K562 (cell line): Measurements from ENCODE around the gene DISC1. TPM values are rescaled to one million over a fixed set of nuclear protein-coding genes. Genes with fewer than 3 reads are reported as not detected.
A peak's percentile ranks its signal among the peaks of the same experiment; 100 is the strongest.

Source experiments
- ATAC-seq: fragments of 200-7000 bp; cut with Tn5 transposase; 3 replicates; pipeline ENCODE4 v1.9.1; 2020; ENCODE audit warnings: moderate library complexity
- BruUV-seq: library from RNA; stranded (reverse); fragments of 400-500 nt; replicated peaks from 2 replicates; lab custom pipeline; 2021; lab: Mats Ljungman, UMichigan
- CTCF ChIA-PET: fragments of 300-600 bp; formaldehyde crosslinking; extraction: SDS; loops from one replicate; lab custom pipeline; 2021; ENCODE audit warnings: low intra/inter-chr PET ratio; lab: Yijun Ruan, JAX
- POLR2A ChIA-PET: fragments of 300-600, 350-650 bp; sonication (Branson Sonifier 250); formaldehyde crosslinking; extraction: SDS; loops from one replicate; lab custom pipeline; 2021; ENCODE audit warnings: antibody characterized with exemption, inconsistent platforms; lab: Yijun Ruan, JAX
- DNase-seq, 4 experiments: peaks; one replicate each; pipeline versions ENCODE4 v3.0.0 to v3.0.0-alpha.2; 2011 to 2018; ENCODE audit warnings: low spot score in 3 of 4, mixed read lengths in 3 of 4; ENCODE audit errors: extremely low read depth in 1 of 4
- FAIRE-seq: peaks from 2 replicates; lab custom pipeline; 2011; peaks lifted over from hg19 to GRCh38; lab: Jason Lieb, UNC
- H2AFZ ChIP-seq: 2 replicates; pipeline ENCODE4 v1.6.0; 2011; ENCODE audit warnings: low read depth, low read length, control low read depth, inconsistent platforms
- H3K27ac ChIP-seq: fragments of 200-600 bp; 3 replicates; pipeline ENCODE4 v1.8.0; 2011; ENCODE audit warnings: low read depth, mild to moderate bottlenecking, control low read depth, inconsistent platforms, low read length, moderate library complexity, mixed read lengths; ENCODE audit errors: extremely low read depth
- H3K27me3 ChIP-seq, 2 experiments: fragments of 300-600 bp in 1 of 2; 2 replicates in 1 of 2; 3 replicates in 1 of 2; pipeline versions ENCODE4 v1.6.0 to v1.8.0; 2011; ENCODE audit warnings: inconsistent platforms in 2 of 2, low read length in 2 of 2, mild to moderate bottlenecking in 1 of 2, mixed read lengths in 1 of 2, moderate library complexity in 1 of 2; ENCODE audit not compliant: control insufficient read depth in 2 of 2, insufficient read depth in 2 of 2
- H3K36me3 ChIP-seq: fragments of 300-600 bp; 3 replicates; pipeline ENCODE4 v1.8.0; 2011; ENCODE audit warnings: mild to moderate bottlenecking, low read length, inconsistent platforms; ENCODE audit not compliant: control insufficient read depth, insufficient read depth
- H3K4me1 ChIP-seq, 2 experiments: fragments of 200-600 bp in 1 of 2; replicated peaks in 1 of 2; 2 replicates in 1 of 2; 3 replicates in 1 of 2; pipeline versions ENCODE4 v1.5.1 to v1.8.0; 2011; ENCODE audit warnings: inconsistent platforms in 2 of 2, low read length in 2 of 2, mild to moderate bottlenecking in 1 of 2, mixed read lengths in 1 of 2, moderate library complexity in 1 of 2; ENCODE audit not compliant: control insufficient read depth in 2 of 2, insufficient read depth in 2 of 2
- H3K4me2 ChIP-seq: 2 replicates; pipeline ENCODE4 v1.6.1; 2011; ENCODE audit warnings: low read length, control low read depth, inconsistent platforms, mixed read lengths; ENCODE audit not compliant: insufficient read depth
- H3K4me3 ChIP-seq: fragments of 200-600 bp; sonication (generic), shearing (Covaris generic); 2 replicates; pipeline ENCODE4 v1.5.1; 2016; ENCODE audit warnings: control low read depth, inconsistent platforms
- H3K79me2 ChIP-seq: fragments of 200-600 bp; 3 replicates; pipeline ENCODE4 v1.8.0; 2011; ENCODE audit warnings: low read length, inconsistent platforms; ENCODE audit not compliant: control insufficient read depth, insufficient read depth
- H3K9ac ChIP-seq, 2 experiments: 2 replicates each; pipeline versions ENCODE4 v1.6.0 to v1.6.1; 2011; ENCODE audit warnings: low read depth in 2 of 2, low read length in 2 of 2, control low read depth in 1 of 2, inconsistent platforms in 1 of 2, mild to moderate bottlenecking in 1 of 2, mixed read lengths in 1 of 2; ENCODE audit not compliant: insufficient read depth in 1 of 2
- H3K9me1 ChIP-seq: one replicate; pipeline ENCODE4 v1.6.0; 2011; ENCODE audit warnings: inconsistent platforms, mild to moderate bottlenecking, low read length, moderate library complexity; ENCODE audit not compliant: control insufficient read depth, insufficient read depth
- H3K9me3 ChIP-seq: replicated peaks from 2 replicates; pipeline ENCODE4 v1.5.1; 2011; ENCODE audit warnings: low read depth, low read length, inconsistent platforms; ENCODE audit not compliant: control insufficient read depth, insufficient read depth
- H4K20me1 ChIP-seq: replicated peaks from 2 replicates; pipeline ENCODE4 v1.6.1; 2011; ENCODE audit warnings: low read length, inconsistent platforms, mixed read lengths; ENCODE audit not compliant: control insufficient read depth, insufficient read depth
- HIVEP1 ChIP-seq: fragments of 250-450 bp; sonication (Bioruptor Pico); IDR thresholded peaks from 2 replicates; pipeline ENCODE4 v1.4.0; 2020; ENCODE audit warnings: mild to moderate bottlenecking
- MBD1 ChIP-seq: fragments of 250-450 bp; sonication (Bioruptor Pico); IDR thresholded peaks from 2 replicates; pipeline ENCODE4 v1.8.0; 2022; ENCODE audit warnings: inconsistent platforms
- NFE2L1 ChIP-seq: fragments of 450-650 bp; IDR thresholded peaks from 2 replicates; pipeline ENCODE4 v1.6.1; 2016; ENCODE audit warnings: missing genetic modification characterization, low read depth, mild to moderate bottlenecking, missing compliant biosample characterization, moderate library complexity, borderline replicate concordance
- RB1 ChIP-seq: fragments of 450-650 bp; IDR thresholded peaks from 2 replicates; pipeline ENCODE4 v1.6.1; 2017; ENCODE audit warnings: low read depth, mild to moderate bottlenecking
- RBM22 ChIP-seq: fragments of 200-400 bp; formaldehyde crosslinking; IDR thresholded peaks from 2 replicates; pipeline ENCODE4 v1.6.1; 2018; ENCODE audit warnings: low read length, low read depth; ENCODE audit not compliant: poor library complexity, severe bottlenecking
- SMAD1 ChIP-seq: fragments of 150-350 bp; IDR thresholded peaks from 2 replicates; pipeline ENCODE4 v1.6.1; 2014; ENCODE audit warnings: low read length, low read depth; ENCODE audit not compliant: partially characterized antibody
- TEAD4 ChIP-seq, 2 experiments: sonication (generic) in 1 of 2; formaldehyde crosslinking in 1 of 2; IDR thresholded peaks; 2 replicates each; pipeline versions ENCODE4 v1.6.1 to v1.8.0; 2012 to 2022; ENCODE audit warnings: borderline replicate concordance in 1 of 2, inconsistent platforms in 1 of 2, low read length in 1 of 2, mild to moderate bottlenecking in 1 of 2, missing genetic modification reagents in 1 of 2
- ZNF124 ChIP-seq: sonication (generic); formaldehyde crosslinking; IDR thresholded peaks from 2 replicates; pipeline ENCODE4 v1.8.1; 2022; ENCODE audit warnings: missing genetic modification reagents
- ZNF23 ChIP-seq: fragments of 250-450 bp; sonication (Bioruptor Pico); IDR thresholded peaks from 2 replicates; pipeline ENCODE4 v1.4.0; 2020; ENCODE audit warnings: mild to moderate bottlenecking
- ZNF280B ChIP-seq: fragments of 250-450 bp; sonication (Bioruptor Pico); IDR thresholded peaks from 2 replicates; pipeline ENCODE4 v1.5.1; 2021; ENCODE audit warnings: mild to moderate bottlenecking
- ZNF589 ChIP-seq: fragments of 200-800 bp; sonication (Bioruptor generic); IDR thresholded peaks from 2 replicates; pipeline ENCODE4 v1.6.1; 2016; ENCODE audit warnings: low read depth, missing genetic modification characterization, missing compliant biosample characterization
- WGBS: fragments of 100-300 bp; shearing (Covaris generic); methylation state at CpG from one replicate; pipeline ENCODE4 v1.1.6; 2016; ENCODE audit warnings: low coverage, mixed read lengths; ENCODE audit not compliant: insufficient coverage; ENCODE audit errors: missing lambda C conversion rate; 5-methylcytosine and 5-hydroxymethylcytosine counted together
- in situ Hi-C: fragments of 300-500 bp; cut with MboI; formaldehyde crosslinking; loops from 4 replicates; pipeline ENCODE4 v1.15.0; 2018; ENCODE audit warnings: inconsistent platforms, mixed read lengths
- intact Hi-C: fragments of 100-400 bp; cut with micrococcal nuclease; formaldehyde crosslinking; loops from 2 replicates; pipeline ENCODE4 v1.14.2; 2022
- polyA plus RNA-seq, 8 experiments: library from polyadenylated mRNA; depleted of rRNA in 4 of 8; stranded (reverse) in 5 of 8; unstranded in 3 of 8; fragments of >200 nt; fragmentation: Nextera tagmentation in 2 of 8; fragmentation: Illumina TruSeq in 1 of 8; extraction: Ambion mirVana in 2 of 8; extraction: Trizol in 1 of 8; gene quantifications; 2 replicates each; pipeline versions ENCODE4 v1.2.1 to v1.2.3, GENCODE V29; 2011 to 2014; ENCODE audit warnings: inconsistent platforms in 1 of 8, missing spikeins in 1 of 8
- total RNA-seq, 7 experiments: library from RNA; depleted of rRNA in 6 of 7; stranded (reverse); fragments of >200 nt in 6 of 7; fragmentation: Illumina TruSeq in 2 of 7; extraction: Trizol in 2 of 7; gene quantifications; 2 replicates each; pipeline versions ENCODE4 v1.2.1 to v1.2.3, GENCODE V29; 2011 to 2021; ENCODE audit warnings: low replicate concordance in 1 of 7

DISC1 gene
- total and polyA plus RNA-seq, 9 of the 15 experiments (the other 6 are each of a cell fraction or from before 2014, with no cell fraction given), result 0.01 to 0.11 (median 0.08) TPM; not detected in 1

GRCh38 chr1:231693361-231694074 lies 66.9 kb downstream of the DISC1 start:
- Histone ChIP-seq H3K4me2 (no peak overlapping the region), H3K27me3 (peaks cover 29 to 43% of the 10 kb centered on the region in 2 experiments; a peak in 4 of 5 replicates), H4K20me1 (no peaks in the 10 kb centered on the region; the same call in 1 of the 2 replicates), H3K79me2 (no peaks in the 10 kb centered on the region), H3K9me3 (no peaks in the 10 kb centered on the region), H3K9me1 (no peaks in the 10 kb centered on the region), H3K4me1 (peaks cover 0 to 4% of the 10 kb centered on the region in 2 experiments; a peak in 1 of 5 replicates), H3K9ac (peak overlapping the region in 1 of 2 experiments; percentile 17; a peak in 1 of 4 replicates), H2AFZ (no peak overlapping the region), H3K4me3 (no peak overlapping the region), H3K27ac (no peak overlapping the region), H3K36me3 (no peaks in the 10 kb centered on the region)
- BruUV-seq, result no TSS peak
- no peak for ATAC-seq
- under 1% methylated on average over 18 of the region's 18 CpGs for WGBS
- intact Hi-C loops, result no loop called here
- CTCF ChIA-PET, result no interaction called here
- no peak for FAIRE-seq
- no peak for DNase-seq
- POLR2A ChIA-PET, result interaction anchor here (0.7 to 2.4 kb wide), 5 partner anchors 9 to 15 kb away, joined by 3 to 9 read pairs (median 3); no protein-coding TSS in a partner anchor
- TF ChIP-seq RBM22 (no peak), ZNF23 (no peak), SMAD1 (no peak), NFE2L1 (tag) (no peak), ZNF280B (CRISPR knock-in tag) (no peak), RB1 (no peak), HIVEP1 (CRISPR knock-in tag) (no peak), ZNF589 (CRISPR knock-in tag) (no peak), TEAD4 (IDR thresholded peaks at IDR 0.05; ENCODE audit: low read length) (no peak), TEAD4 (CRISPR knock-in tag; IDR thresholded peaks at IDR 0.05; ENCODE audit: borderline replicate concordance) (no peak), ZNF124 (CRISPR knock-in tag) (no peak), MBD1 (no peak)
- in situ Hi-C loops, result no loop called here
